Panc1 (cell line): ENCODE measurements around the gene SCNN1G. TPM values are rescaled to one million over a fixed set of nuclear protein-coding genes. Genes with fewer than 3 reads are reported as not detected.

Source experiments
- ATAC-seq: fragments of 200-7000 bp; cut with Tn5 transposase; 2 replicates; pipeline ENCODE4 v1.9.1; 2020; ENCODE audit warnings: mild to moderate bottlenecking, moderate library complexity
- BruUV-seq: library from RNA; stranded (reverse); fragments of 400-500 nt; replicated peaks from 2 replicates; lab custom pipeline; 2021; lab: Mats Ljungman, UMichigan
- CTCF ChIA-PET: fragments of 300-600 bp; sonication (Branson Sonifier 250); formaldehyde crosslinking; loops from one replicate; lab custom pipeline; 2022; ENCODE audit warnings: antibody characterized with exemption; lab: Charles Lee
- POLR2A ChIA-PET: fragments of 300-600 bp; sonication (Branson Sonifier 250); formaldehyde crosslinking; loops from one replicate; lab custom pipeline; 2022; ENCODE audit warnings: antibody characterized with exemption; lab: Charles Lee
- DNase-seq: peaks from one replicate; pipeline ENCODE4 v3.0.0-alpha.2; 2010; ENCODE audit warnings: low read depth, low spot score
- H3K27ac ChIP-seq: 2 replicates; pipeline ENCODE4 v1.5.1; 2011; ENCODE audit warnings: mild to moderate bottlenecking, low read length, inconsistent platforms
- H3K27me3 ChIP-seq: fragments of 200-500 bp; sonication (Bioruptor generic); 2 replicates; pipeline ENCODE4 v1.6.0; 2014; ENCODE audit warnings: low read length, inconsistent platforms; ENCODE audit not compliant: control insufficient read depth, insufficient read depth
- H3K36me3 ChIP-seq: fragments of 200-500 bp; sonication (Bioruptor generic); 2 replicates; pipeline ENCODE4 v1.5.1; 2014; ENCODE audit warnings: inconsistent platforms, mild to moderate bottlenecking, low read length, moderate library complexity; ENCODE audit not compliant: control insufficient read depth, insufficient read depth
- H3K4me1 ChIP-seq: 2 replicates; pipeline ENCODE4 v1.5.1; 2011; ENCODE audit warnings: inconsistent platforms, mild to moderate bottlenecking, low read length, moderate library complexity; ENCODE audit not compliant: control insufficient read depth, insufficient read depth
- H3K4me3 ChIP-seq, 2 experiments: 2 replicates each; pipeline ENCODE4 v1.5.1; 2011 to 2012; ENCODE audit warnings: low read depth in 2 of 2, low read length in 2 of 2, mild to moderate bottlenecking in 2 of 2, inconsistent platforms in 1 of 2, moderate library complexity in 1 of 2
- H3K9me3 ChIP-seq: fragments of 200-500 bp; sonication (Bioruptor generic); 2 replicates; pipeline ENCODE4 v1.5.1; 2014; ENCODE audit warnings: low read depth, mild to moderate bottlenecking, inconsistent platforms, low read length, moderate library complexity; ENCODE audit not compliant: control insufficient read depth, insufficient read depth
- POLR2AphosphoS5 ChIP-seq: IDR thresholded peaks from 2 replicates; pipeline ENCODE4 v1.6.1; 2012; ENCODE audit warnings: mild to moderate bottlenecking, low read depth, low read length, moderate library complexity
- REST ChIP-seq, 2 experiments: IDR thresholded peaks; 2 replicates each; pipeline ENCODE4 v1.6.1; 2011 to 2012; ENCODE audit warnings: low read depth in 2 of 2, control low read depth in 1 of 2, low read length in 1 of 2, mild to moderate bottlenecking in 1 of 2, moderate library complexity in 1 of 2; ENCODE audit not compliant: insufficient read depth in 1 of 2
- SIN3A ChIP-seq: IDR thresholded peaks from 2 replicates; pipeline ENCODE4 v1.6.1; 2012; ENCODE audit warnings: low read depth, mild to moderate bottlenecking, low read length, moderate library complexity, borderline replicate concordance; ENCODE audit not compliant: insufficient read depth
- TCF7L2 ChIP-seq: IDR thresholded peaks from 2 replicates; pipeline ENCODE4 v1.6.1; 2011; ENCODE audit warnings: mild to moderate bottlenecking, low read depth, low read length, inconsistent platforms
- in situ Hi-C: cut with HindIII; loops from 2 replicates; pipeline ENCODE4 v1.10.0; 2016; ENCODE audit warnings: low sequenced_read_pairs, low pct_unique_long_range_greater_than_20kb
- intact Hi-C: fragments of 100-400 bp; cut with micrococcal nuclease; formaldehyde crosslinking; loops from one replicate; pipeline ENCODE4 v1.10.0; 2022; ENCODE audit not compliant: unreplicated experiment
- total RNA-seq: library from RNA; stranded (reverse); gene quantifications from one replicate; pipeline ENCODE4 v1.2.1, GENCODE V29; 2021; ENCODE audit not compliant: unreplicated experiment
- TF ChIP-seq, protein P1 (sequence below): fragments of 450-650 bp; IDR thresholded peaks from 2 replicates; pipeline ENCODE4 v1.5.1; 2017; ENCODE audit warnings: mild to moderate bottlenecking

Gene SCNN1G
- total RNA-seq, 1 experiment from 2014 or later, result 3.4 TPM

DNA sequence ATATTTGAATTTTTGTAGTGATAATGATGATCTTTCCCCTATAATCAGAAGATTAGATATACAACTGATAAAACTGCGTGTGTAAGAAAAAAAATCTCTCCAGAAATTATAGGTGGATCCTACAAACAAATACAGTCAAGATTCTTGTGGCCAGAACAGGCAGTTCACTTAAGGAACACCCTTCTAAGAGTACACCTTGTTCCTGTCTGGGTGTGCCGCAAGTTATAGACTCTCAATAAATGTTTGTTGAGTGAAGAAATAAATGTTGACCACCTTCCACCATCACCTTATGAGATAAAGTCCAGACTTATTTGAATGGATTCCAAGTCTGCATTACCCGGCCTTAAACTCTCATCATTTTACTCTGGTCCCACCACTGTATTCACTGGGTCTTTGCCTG lies 73.9 kb downstream of the SCNN1G start:
- CTCF ChIA-PET, result no interaction called here
- intact Hi-C loops (no loop called here), in situ Hi-C loops (no loop called here)
- DNase-seq (no peak), ATAC-seq (no peak)
- BruUV-seq, result no TSS peak
- no peaks in the 10 kb centered on the region for H3K9me3 ChIP-seq
- no peaks in the 10 kb centered on the region for H3K36me3 ChIP-seq
- peaks cover 5% of the 10 kb centered on the region for H3K4me1 ChIP-seq
- POLR2A ChIA-PET, result no interaction called here
- no peak overlapping the region for H3K27ac ChIP-seq
- no peak overlapping the region for H3K4me3 ChIP-seq
- TF ChIP-seq REST (IDR thresholded peaks at IDR 0.05; ENCODE audit: insufficient read depth in 1 of 2, low read depth in 2 of 2, low read length in 1 of 2) (no peak), POLR2AphosphoS5 (no peak), SIN3A (no peak), TCF7L2 (no peak)
- TF ChIP-seq, protein P1, sequence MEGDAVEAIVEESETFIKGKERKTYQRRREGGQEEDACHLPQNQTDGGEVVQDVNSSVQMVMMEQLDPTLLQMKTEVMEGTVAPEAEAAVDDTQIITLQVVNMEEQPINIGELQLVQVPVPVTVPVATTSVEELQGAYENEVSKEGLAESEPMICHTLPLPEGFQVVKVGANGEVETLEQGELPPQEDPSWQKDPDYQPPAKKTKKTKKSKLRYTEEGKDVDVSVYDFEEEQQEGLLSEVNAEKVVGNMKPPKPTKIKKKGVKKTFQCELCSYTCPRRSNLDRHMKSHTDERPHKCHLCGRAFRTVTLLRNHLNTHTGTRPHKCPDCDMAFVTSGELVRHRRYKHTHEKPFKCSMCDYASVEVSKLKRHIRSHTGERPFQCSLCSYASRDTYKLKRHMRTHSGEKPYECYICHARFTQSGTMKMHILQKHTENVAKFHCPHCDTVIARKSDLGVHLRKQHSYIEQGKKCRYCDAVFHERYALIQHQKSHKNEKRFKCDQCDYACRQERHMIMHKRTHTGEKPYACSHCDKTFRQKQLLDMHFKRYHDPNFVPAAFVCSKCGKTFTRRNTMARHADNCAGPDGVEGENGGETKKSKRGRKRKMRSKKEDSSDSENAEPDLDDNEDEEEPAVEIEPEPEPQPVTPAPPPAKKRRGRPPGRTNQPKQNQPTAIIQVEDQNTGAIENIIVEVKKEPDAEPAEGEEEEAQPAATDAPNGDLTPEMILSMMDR, result no peak
- no peaks in the 10 kb centered on the region for H3K27me3 ChIP-seq

GRCh38 chr16:23257682-23258081 lies 75.1 kb downstream of the SCNN1G start:
- Histone ChIP-seq H3K36me3 (no peaks in the 10 kb centered on the region), H3K4me1 (peaks cover 5% of the 10 kb centered on the region), H3K9me3 (no peaks in the 10 kb centered on the region), H3K27me3 (no peaks in the 10 kb centered on the region), H3K4me3 (no peak overlapping the region), H3K27ac (no peak overlapping the region)
- intact Hi-C loops, result no loop called here
- BruUV-seq, result no TSS peak
- in situ Hi-C loops, result no loop called here
- TF ChIP-seq POLR2AphosphoS5 (no peak), SIN3A (no peak), REST (IDR thresholded peaks at IDR 0.05; ENCODE audit: insufficient read depth in 1 of 2, low read depth in 2 of 2, low read length in 1 of 2) (no peak)
- DNase-seq (no peak), ATAC-seq (no peak)
- ChIA-PET POLR2A (no interaction called here), CTCF (no interaction called here)
